K562 (cell line): ENCODE data around the gene ZSCAN22. TPM values are rescaled to one million over a fixed set of nuclear protein-coding genes. Genes with fewer than 3 reads are reported as not detected.
A peak's percentile ranks its signal among the peaks of the same experiment; 100 is the strongest.

Experiments used
- CBX1 ChIP-seq: sonication (generic); IDR thresholded peaks from 2 replicates; pipeline ENCODE4 v1.6.1; 2016; ENCODE audit warnings: antibody characterized with exemption, low read depth, mild to moderate bottlenecking
- CHCHD3 ChIP-seq: fragments of 250-450 bp; sonication (Bioruptor Pico); IDR thresholded peaks from 2 replicates; pipeline ENCODE4 v2.1.2; 2022; ENCODE audit warnings: mild to moderate bottlenecking
- HDAC3 ChIP-seq: fragments of 450-650 bp; IDR thresholded peaks from 2 replicates; pipeline ENCODE4 v1.6.1; 2018; ENCODE audit warnings: borderline replicate concordance, mild to moderate bottlenecking, moderate library complexity; ENCODE audit not compliant: partially characterized antibody
- MYBL2 ChIP-seq, 2 experiments: fragments of 450-650 bp in 1 of 2; sonication (generic) in 1 of 2; formaldehyde crosslinking in 1 of 2; IDR thresholded peaks; 2 replicates each; pipeline versions ENCODE4 v1.6.1 to v1.8.1; 2017 to 2022; ENCODE audit warnings: borderline replicate concordance in 1 of 2, inconsistent platforms in 1 of 2, low read depth in 1 of 2, mild to moderate bottlenecking in 1 of 2, missing genetic modification reagents in 1 of 2, moderate library complexity in 1 of 2
- PTBP1 ChIP-seq: fragments of 200-400 bp; formaldehyde crosslinking; IDR thresholded peaks from 2 replicates; pipeline ENCODE4 v1.6.1; 2017; ENCODE audit warnings: low read depth, low read length
- RBFOX2 ChIP-seq: fragments of 200-400 bp; formaldehyde crosslinking; IDR thresholded peaks from 2 replicates; pipeline ENCODE4 v1.6.1; 2017; ENCODE audit warnings: low read depth, mild to moderate bottlenecking, low read length, moderate library complexity
- TSC22D4 ChIP-seq: fragments of 450-650 bp; IDR thresholded peaks from 2 replicates; pipeline ENCODE4 v1.6.1; 2016; ENCODE audit warnings: missing genetic modification characterization, missing biosample characterization, control low read depth
- ZBTB7A ChIP-seq: IDR thresholded peaks from 2 replicates; pipeline ENCODE4 v1.6.1; 2011; ENCODE audit warnings: low read depth, mild to moderate bottlenecking, low read length, moderate library complexity, borderline replicate concordance; ENCODE audit not compliant: control insufficient read depth
- ZNF41 ChIP-seq: fragments of 250-450 bp; sonication (Bioruptor Pico); conservative IDR thresholded peaks from 2 replicates; pipeline ENCODE4 v1.4.0; 2020; ENCODE audit warnings: mild to moderate bottlenecking
- ZNF830 ChIP-seq: fragments of 250-450 bp; sonication (Bioruptor Pico); IDR thresholded peaks from 2 replicates; pipeline ENCODE4 v1.5.0; 2021; ENCODE audit warnings: mild to moderate bottlenecking
- polyA plus RNA-seq, 8 experiments: library from polyadenylated mRNA; depleted of rRNA in 4 of 8; stranded (reverse) in 5 of 8; unstranded in 3 of 8; fragments of >200 nt; fragmentation: Nextera tagmentation in 2 of 8; fragmentation: Illumina TruSeq in 1 of 8; extraction: Ambion mirVana in 2 of 8; extraction: Trizol in 1 of 8; gene quantifications; 2 replicates each; pipeline versions ENCODE4 v1.2.1 to v1.2.3, GENCODE V29; 2011 to 2014; ENCODE audit warnings: inconsistent platforms in 1 of 8, missing spikeins in 1 of 8
- total RNA-seq, 7 experiments: library from RNA; depleted of rRNA in 6 of 7; stranded (reverse); fragments of >200 nt in 6 of 7; fragmentation: Illumina TruSeq in 2 of 7; extraction: Trizol in 2 of 7; gene quantifications; 2 replicates each; pipeline versions ENCODE4 v1.2.1 to v1.2.3, GENCODE V29; 2011 to 2021; ENCODE audit warnings: low replicate concordance in 1 of 7
- TF ChIP-seq, protein P1 (sequence below): fragments of 450-650 bp; IDR thresholded peaks from 2 replicates; pipeline ENCODE4 v1.6.1; 2016; ENCODE audit warnings: mild to moderate bottlenecking, moderate library complexity
- TF ChIP-seq, protein P2 (sequence below): fragments of 150-350 bp; conservative IDR thresholded peaks from 2 replicates; pipeline ENCODE4 v1.6.1; 2014; ENCODE audit warnings: low read length

ZSCAN22 gene
- total and polyA plus RNA-seq, 9 of the 15 experiments (the other 6 are each of a cell fraction or from before 2014, with no cell fraction given) = 0.98 to 5.3 (median 3.0) TPM

DNA sequence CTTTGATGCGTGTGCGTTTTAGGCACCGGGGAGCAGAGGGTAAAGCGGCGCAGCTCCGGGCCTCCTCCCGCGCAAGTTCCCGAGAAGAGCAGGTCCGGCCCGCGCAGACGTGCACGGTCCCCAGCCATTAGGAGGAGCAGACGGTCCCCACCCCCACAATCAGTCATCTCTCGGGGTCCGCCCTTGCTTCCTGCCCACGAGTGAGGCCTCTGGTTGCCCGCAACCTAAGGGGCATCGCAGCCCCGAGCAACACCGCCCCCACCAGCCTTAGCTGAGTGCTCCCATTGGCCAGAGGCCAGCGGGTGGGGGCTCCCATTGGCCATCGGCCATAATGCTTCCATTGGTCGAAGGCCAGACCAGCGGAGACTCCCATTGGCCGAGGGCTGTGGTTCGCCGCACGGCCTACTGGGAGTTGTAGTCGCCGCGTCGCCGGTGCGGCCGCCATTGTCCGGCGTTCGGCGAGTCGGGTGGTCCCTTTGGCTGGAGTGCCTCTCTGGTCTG is 48.2 kb upstream of the ZSCAN22 start, which contains the start of gene ZNF8 (continued):
- TF ChIP-seq HDAC3 (no peak), MYBL2 (IDR thresholded peaks at IDR 0.05; ENCODE audit: low read depth) (no peak), MYBL2 (CRISPR knock-in tag; IDR thresholded peaks at IDR 0.05; ENCODE audit: borderline replicate concordance) (no peak), CHCHD3 (no peak), TSC22D4 (tag) (no peak), ZBTB7A (peak; percentile 65; the same call in 1 of the 2 replicates), ZNF830 (no peak), ZNF41 (no peak), PTBP1 (no peak), CBX1 (peak; percentile 42; the same call in 1 of the 2 replicates), RBFOX2 (peak; percentile 95)
- TF ChIP-seq, protein P1, sequence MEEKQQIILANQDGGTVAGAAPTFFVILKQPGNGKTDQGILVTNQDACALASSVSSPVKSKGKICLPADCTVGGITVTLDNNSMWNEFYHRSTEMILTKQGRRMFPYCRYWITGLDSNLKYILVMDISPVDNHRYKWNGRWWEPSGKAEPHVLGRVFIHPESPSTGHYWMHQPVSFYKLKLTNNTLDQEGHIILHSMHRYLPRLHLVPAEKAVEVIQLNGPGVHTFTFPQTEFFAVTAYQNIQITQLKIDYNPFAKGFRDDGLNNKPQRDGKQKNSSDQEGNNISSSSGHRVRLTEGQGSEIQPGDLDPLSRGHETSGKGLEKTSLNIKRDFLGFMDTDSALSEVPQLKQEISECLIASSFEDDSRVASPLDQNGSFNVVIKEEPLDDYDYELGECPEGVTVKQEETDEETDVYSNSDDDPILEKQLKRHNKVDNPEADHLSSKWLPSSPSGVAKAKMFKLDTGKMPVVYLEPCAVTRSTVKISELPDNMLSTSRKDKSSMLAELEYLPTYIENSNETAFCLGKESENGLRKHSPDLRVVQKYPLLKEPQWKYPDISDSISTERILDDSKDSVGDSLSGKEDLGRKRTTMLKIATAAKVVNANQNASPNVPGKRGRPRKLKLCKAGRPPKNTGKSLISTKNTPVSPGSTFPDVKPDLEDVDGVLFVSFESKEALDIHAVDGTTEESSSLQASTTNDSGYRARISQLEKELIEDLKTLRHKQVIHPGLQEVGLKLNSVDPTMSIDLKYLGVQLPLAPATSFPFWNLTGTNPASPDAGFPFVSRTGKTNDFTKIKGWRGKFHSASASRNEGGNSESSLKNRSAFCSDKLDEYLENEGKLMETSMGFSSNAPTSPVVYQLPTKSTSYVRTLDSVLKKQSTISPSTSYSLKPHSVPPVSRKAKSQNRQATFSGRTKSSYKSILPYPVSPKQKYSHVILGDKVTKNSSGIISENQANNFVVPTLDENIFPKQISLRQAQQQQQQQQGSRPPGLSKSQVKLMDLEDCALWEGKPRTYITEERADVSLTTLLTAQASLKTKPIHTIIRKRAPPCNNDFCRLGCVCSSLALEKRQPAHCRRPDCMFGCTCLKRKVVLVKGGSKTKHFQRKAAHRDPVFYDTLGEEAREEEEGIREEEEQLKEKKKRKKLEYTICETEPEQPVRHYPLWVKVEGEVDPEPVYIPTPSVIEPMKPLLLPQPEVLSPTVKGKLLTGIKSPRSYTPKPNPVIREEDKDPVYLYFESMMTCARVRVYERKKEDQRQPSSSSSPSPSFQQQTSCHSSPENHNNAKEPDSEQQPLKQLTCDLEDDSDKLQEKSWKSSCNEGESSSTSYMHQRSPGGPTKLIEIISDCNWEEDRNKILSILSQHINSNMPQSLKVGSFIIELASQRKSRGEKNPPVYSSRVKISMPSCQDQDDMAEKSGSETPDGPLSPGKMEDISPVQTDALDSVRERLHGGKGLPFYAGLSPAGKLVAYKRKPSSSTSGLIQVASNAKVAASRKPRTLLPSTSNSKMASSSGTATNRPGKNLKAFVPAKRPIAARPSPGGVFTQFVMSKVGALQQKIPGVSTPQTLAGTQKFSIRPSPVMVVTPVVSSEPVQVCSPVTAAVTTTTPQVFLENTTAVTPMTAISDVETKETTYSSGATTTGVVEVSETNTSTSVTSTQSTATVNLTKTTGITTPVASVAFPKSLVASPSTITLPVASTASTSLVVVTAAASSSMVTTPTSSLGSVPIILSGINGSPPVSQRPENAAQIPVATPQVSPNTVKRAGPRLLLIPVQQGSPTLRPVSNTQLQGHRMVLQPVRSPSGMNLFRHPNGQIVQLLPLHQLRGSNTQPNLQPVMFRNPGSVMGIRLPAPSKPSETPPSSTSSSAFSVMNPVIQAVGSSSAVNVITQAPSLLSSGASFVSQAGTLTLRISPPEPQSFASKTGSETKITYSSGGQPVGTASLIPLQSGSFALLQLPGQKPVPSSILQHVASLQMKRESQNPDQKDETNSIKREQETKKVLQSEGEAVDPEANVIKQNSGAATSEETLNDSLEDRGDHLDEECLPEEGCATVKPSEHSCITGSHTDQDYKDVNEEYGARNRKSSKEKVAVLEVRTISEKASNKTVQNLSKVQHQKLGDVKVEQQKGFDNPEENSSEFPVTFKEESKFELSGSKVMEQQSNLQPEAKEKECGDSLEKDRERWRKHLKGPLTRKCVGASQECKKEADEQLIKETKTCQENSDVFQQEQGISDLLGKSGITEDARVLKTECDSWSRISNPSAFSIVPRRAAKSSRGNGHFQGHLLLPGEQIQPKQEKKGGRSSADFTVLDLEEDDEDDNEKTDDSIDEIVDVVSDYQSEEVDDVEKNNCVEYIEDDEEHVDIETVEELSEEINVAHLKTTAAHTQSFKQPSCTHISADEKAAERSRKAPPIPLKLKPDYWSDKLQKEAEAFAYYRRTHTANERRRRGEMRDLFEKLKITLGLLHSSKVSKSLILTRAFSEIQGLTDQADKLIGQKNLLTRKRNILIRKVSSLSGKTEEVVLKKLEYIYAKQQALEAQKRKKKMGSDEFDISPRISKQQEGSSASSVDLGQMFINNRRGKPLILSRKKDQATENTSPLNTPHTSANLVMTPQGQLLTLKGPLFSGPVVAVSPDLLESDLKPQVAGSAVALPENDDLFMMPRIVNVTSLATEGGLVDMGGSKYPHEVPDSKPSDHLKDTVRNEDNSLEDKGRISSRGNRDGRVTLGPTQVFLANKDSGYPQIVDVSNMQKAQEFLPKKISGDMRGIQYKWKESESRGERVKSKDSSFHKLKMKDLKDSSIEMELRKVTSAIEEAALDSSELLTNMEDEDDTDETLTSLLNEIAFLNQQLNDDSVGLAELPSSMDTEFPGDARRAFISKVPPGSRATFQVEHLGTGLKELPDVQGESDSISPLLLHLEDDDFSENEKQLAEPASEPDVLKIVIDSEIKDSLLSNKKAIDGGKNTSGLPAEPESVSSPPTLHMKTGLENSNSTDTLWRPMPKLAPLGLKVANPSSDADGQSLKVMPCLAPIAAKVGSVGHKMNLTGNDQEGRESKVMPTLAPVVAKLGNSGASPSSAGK = no peak; the same call in 1 of the 2 replicates
- TF ChIP-seq, protein P2, sequence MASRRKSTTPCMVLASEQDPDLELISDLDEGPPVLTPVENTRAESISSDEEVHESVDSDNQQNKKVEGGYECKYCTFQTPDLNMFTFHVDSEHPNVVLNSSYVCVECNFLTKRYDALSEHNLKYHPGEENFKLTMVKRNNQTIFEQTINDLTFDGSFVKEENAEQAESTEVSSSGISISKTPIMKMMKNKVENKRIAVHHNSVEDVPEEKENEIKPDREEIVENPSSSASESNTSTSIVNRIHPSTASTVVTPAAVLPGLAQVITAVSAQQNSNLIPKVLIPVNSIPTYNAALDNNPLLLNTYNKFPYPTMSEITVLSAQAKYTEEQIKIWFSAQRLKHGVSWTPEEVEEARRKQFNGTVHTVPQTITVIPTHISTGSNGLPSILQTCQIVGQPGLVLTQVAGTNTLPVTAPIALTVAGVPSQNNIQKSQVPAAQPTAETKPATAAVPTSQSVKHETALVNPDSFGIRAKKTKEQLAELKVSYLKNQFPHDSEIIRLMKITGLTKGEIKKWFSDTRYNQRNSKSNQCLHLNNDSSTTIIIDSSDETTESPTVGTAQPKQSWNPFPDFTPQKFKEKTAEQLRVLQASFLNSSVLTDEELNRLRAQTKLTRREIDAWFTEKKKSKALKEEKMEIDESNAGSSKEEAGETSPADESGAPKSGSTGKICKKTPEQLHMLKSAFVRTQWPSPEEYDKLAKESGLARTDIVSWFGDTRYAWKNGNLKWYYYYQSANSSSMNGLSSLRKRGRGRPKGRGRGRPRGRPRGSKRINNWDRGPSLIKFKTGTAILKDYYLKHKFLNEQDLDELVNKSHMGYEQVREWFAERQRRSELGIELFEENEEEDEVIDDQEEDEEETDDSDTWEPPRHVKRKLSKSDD = 0 out of 2 replicates have a peak, but pooled peaks have one; percentile 46
